Posterior cingulate gyrus (tissue), 11 donors: ENCODE measurements around the gene ENPP4.
"Not testable (repeated sequence)": the region's sequence is repeated elsewhere in the genome, so short reads cannot be mapped to it uniquely, and the experiment has no call there.

ENCODE experiments used
- DNase-seq, 10 donors: peaks; one replicate each; pipeline versions ENCODE4 v3.0.0 to v3.0.0-alpha.2; 2020 to 2021; ENCODE audit warnings: mixed read lengths in 3 of 10
- intact Hi-C: fragments of 100-400 bp; cut with DNase I; formaldehyde crosslinking; loops from one replicate; pipeline ENCODE4 v1.15.1; 2023

The ENPP4 gene

GRCh38 chr6:46128476-46128875 is 1.3 kb upstream of the ENPP4 start:
- DNase-seq: no peak
- intact Hi-C loops: loop anchor here (5.0 kb wide), 1 partner anchor 44 kb away; the partner anchor contains the start of gene ENPP5

- intact Hi-C loops: loop anchor here (5.0 kb wide), 1 partner anchor 43 kb away; the partner anchor contains the start of gene ENPP5
- DNase-seq: no peak
These were observed 529 bp upstream of the ENPP4 start for GRCh38 chr6:46129291-46129628.

- no peak for DNase-seq
- intact Hi-C loops: no loop called here
These were observed 877 bp downstream of the ENPP4 start for GRCh38 chr6:46130666-46131065.

- DNase-seq, intact Hi-C loops: not testable (repeated sequence)
These were observed 1.5 kb downstream of the ENPP4 start for GRCh38 chr6:46131291-46131690.

- intact Hi-C loops: no loop called here
- DNase-seq: no peak
These were observed 4.4 kb downstream of the ENPP4 start for GRCh38 chr6:46134216-46134615.

GRCh38 chr6:46135176-46135575 is 5.4 kb downstream of the ENPP4 start:
- DNase-seq: no peak
- intact Hi-C loops: no loop called here

- no peak for DNase-seq
- intact Hi-C loops: no loop called here
These were observed 7.0 kb downstream of the ENPP4 start for GRCh38 chr6:46136831-46137230.

GRCh38 chr6:46137387-46137786 is 7.6 kb downstream of the ENPP4 start:
- intact Hi-C loops: no loop called here
- no peak for DNase-seq

- no peak for DNase-seq
- intact Hi-C loops: no loop called here
These were observed 8.5 kb downstream of the ENPP4 start for GRCh38 chr6:46138281-46138680.

GRCh38 chr6:46144270-46144669 is 14.5 kb downstream of the ENPP4 start:
- no peak for DNase-seq
- intact Hi-C loops: no loop called here

- DNase-seq, intact Hi-C loops: not testable (repeated sequence)
These were observed 19.3 kb downstream of the ENPP4 start for GRCh38 chr6:46149066-46149465.

- no peak for DNase-seq
- intact Hi-C loops: no loop called here
These were observed 26.9 kb downstream of the ENPP4 start for GRCh38 chr6:46156701-46157100.

GRCh38 chr6:46159229-46159628 is 29.4 kb downstream of the ENPP4 start:
- intact Hi-C loops: no loop called here
- DNase-seq: no peak

GRCh38 chr6:46160102-46160501 is 30.3 kb downstream of the ENPP4 start:
- no peak for DNase-seq
- intact Hi-C loops: no loop called here

- intact Hi-C loops: loop anchor here (5.0 kb wide), 1 partner anchor 43 kb away; the partner anchor contains the start of gene ENPP4
- peak; percentile 90 to 99 (median 95) for DNase-seq
These were observed 40.8 kb downstream of the ENPP4 start, which contains the start of gene ENPP5 for GRCh38 chr6:46170357-46171289. Gene ENPP5, minus strand, starts transcription at chr6:46170980. Its CDS starts 2,718 bp downstream, at chr6:46168262.

GRCh38 chr6:46172176-46172575 is 42.4 kb downstream of the ENPP4 start:
- intact Hi-C loops: loop anchor here (5.0 kb wide), 1 partner anchor 45 kb away; the partner anchor contains the start of gene ENPP4
- no peak for DNase-seq

- intact Hi-C loops: loop anchor here (5.0 kb wide), 1 partner anchor 48 kb away; the partner anchor contains the start of gene ENPP4
These were observed 45.1 kb downstream of the ENPP4 start for GRCh38 chr6:46174904-46175303.

GRCh38 chr6:46175446-46175845 is 45.7 kb downstream of the ENPP4 start:
- no peak for DNase-seq
- intact Hi-C loops: no loop called here

More at GRCh38 chr6:46174904-46175303, 45.1 kb downstream of the ENPP4 start:
- no peak for DNase-seq

- DNase-seq: no peak
- intact Hi-C loops: no loop called here
These were observed 46.2 kb downstream of the ENPP4 start for GRCh38 chr6:46175976-46176375.

GRCh38 chr6:46184114-46184513 is 54.3 kb downstream of the ENPP4 start:
- intact Hi-C loops: no loop called here
- DNase-seq: no peak

- DNase-seq: no peak
- intact Hi-C loops: no loop called here
These were observed 56.8 kb downstream of the ENPP4 start for GRCh38 chr6:46186583-46186982.

- intact Hi-C loops: no loop called here
- DNase-seq: no peak
These were observed 59.9 kb downstream of the ENPP4 start for GRCh38 chr6:46189726-46190125.
